ENCODE results near the gene GSK3B. TPM values are rescaled to one million over a fixed set of nuclear protein-coding genes. Genes with fewer than 3 reads are reported as not detected.
A peak's percentile ranks its signal among the peaks of the same experiment; 100 is the strongest.

GSK3B gene
- total and polyA plus RNA-seq, 10 of the 15 experiments (the other 5 are each of a cell fraction or from before 2014, with no cell fraction given) = 8.5 to 49.8 (median 25.5) TPM

DNA sequence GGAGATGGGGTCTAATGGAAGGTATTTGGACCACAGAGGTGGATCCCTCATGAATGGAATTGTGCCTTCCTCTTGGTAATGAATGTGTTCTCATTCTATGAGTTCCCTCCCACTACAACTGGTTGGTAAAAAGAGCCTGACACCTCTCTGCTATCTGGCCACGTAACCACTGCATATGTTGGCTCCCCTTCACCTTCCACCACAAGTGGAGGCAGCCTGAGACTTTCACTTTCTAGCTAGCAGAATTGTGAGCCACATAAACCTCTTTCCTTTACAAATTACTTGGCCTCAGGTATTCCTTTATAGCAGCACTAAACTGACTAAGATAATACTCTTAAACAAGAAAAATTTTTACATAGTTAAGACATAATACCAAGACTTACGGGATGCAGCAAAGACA is 157.0 kb downstream of the GSK3B start:
- ChIA-PET SMC1A (ENCODE audit: uncharacterized antibody, unreplicated experiment) (interaction anchor here (0.8 to 1.3 kb wide), 9 partner anchors 9 to 161 kb away, joined by 3 to 6 read pairs (median 4); no protein-coding TSS in a partner anchor), RAD21 (ENCODE audit: unreplicated experiment) (interaction anchor here (0.6 to 1.3 kb wide), 8 partner anchors 8 to 480 kb away, joined by 3 to 5 read pairs (median 3); partner anchors contain the start of gene GSK3B), CTCF (interaction anchor here (0.6 to 1.6 kb wide), 6 partner anchors 8 to 210 kb away, joined by 3 to 5 read pairs (median 4); no protein-coding TSS in a partner anchor), POLR2A (interaction anchor here (0.7 to 1.3 kb wide), 3 partner anchors 8 to 156 kb away, joined by 3 read pairs; no protein-coding TSS in a partner anchor)
- Histone ChIP-seq H3K79me2 (ENCODE audit: control insufficient read depth, insufficient read depth, low read length) (peaks cover 61% of the 10 kb centered on the region), H3K36me3 (ENCODE audit: control insufficient read depth in 2 of 2, insufficient read depth in 2 of 2, low read length in 1 of 2) (peaks cover 0 to 2% of the 10 kb centered on the region in 2 experiments; a peak in 2 of 4 replicates), H3K4me3 (peak overlapping the region; percentile 34), H2AFZ (ENCODE audit: control insufficient read depth, low read depth, low read length) (no peak overlapping the region), H3K27me3 (replicated peaks in 1 of 2; ENCODE audit: control insufficient read depth in 2 of 2, insufficient read depth in 2 of 2, low read length in 1 of 2) (no peaks in the 10 kb centered on the region), H3K4me1 (ENCODE audit: control insufficient read depth, insufficient read depth, low read length) (peaks cover 9% of the 10 kb centered on the region), H4K20me1 (ENCODE audit: control insufficient read depth, insufficient read depth) (no peaks in the 10 kb centered on the region), H3K9ac (ENCODE audit: control insufficient read depth, insufficient read depth, low read length) (no peak overlapping the region), H3K27ac (ENCODE audit: control insufficient read depth, insufficient read depth) (peak overlapping the region; percentile 30; the same call in 1 of the 2 replicates), H3K4me2 (ENCODE audit: control insufficient read depth, insufficient read depth) (peak overlapping the region; percentile 67), H3K9me3 (replicated peaks; ENCODE audit: control insufficient read depth, insufficient read depth, low read length) (no peaks in the 10 kb centered on the region; the same call in 2 of the 3 replicates)
- BruUV-seq (replicated peaks) = no TSS peak
- DNase-seq (ENCODE audit: low read depth, low spot score) (peak; percentile 78), ATAC-seq (peak; percentile 99), FAIRE-seq (peak; percentile 92)
- WGBS (ENCODE audit: insufficient coverage, insufficient replicate concordance, low lambda C conversion rate, missing lambda C conversion rate) = 0% methylated on average over 2 of the region's 2 CpGs
- in situ Hi-C loops (cut with MboI) (no loop called here), intact Hi-C loops (cut with micrococcal nuclease; ENCODE audit: unreplicated experiment) (loop anchor here (5.0 kb wide), 1 partner anchor 155 kb away; the partner anchor contains the start of gene GSK3B)
- no peak for TF ChIP-seq ESRRA (IDR thresholded peaks at IDR 0.05; ENCODE audit: low read length)
- TF ChIP-seq, protein P1, sequence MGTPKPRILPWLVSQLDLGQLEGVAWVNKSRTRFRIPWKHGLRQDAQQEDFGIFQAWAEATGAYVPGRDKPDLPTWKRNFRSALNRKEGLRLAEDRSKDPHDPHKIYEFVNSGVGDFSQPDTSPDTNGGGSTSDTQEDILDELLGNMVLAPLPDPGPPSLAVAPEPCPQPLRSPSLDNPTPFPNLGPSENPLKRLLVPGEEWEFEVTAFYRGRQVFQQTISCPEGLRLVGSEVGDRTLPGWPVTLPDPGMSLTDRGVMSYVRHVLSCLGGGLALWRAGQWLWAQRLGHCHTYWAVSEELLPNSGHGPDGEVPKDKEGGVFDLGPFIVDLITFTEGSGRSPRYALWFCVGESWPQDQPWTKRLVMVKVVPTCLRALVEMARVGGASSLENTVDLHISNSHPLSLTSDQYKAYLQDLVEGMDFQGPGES (IDR thresholded peaks at IDR 0.05) = no peak
- no peak for TF ChIP-seq NR2C1 (IDR thresholded peaks at IDR 0.05)
- TF ChIP-seq CREB1 (IDR thresholded peaks at IDR 0.05; ENCODE audit: low read depth) = peak; percentile 61
- TF ChIP-seq NBN (IDR thresholded peaks at IDR 0.05) = 0 out of 2 replicates have a peak, but pooled peaks have one; percentile 63
- TF ChIP-seq, protein P2, sequence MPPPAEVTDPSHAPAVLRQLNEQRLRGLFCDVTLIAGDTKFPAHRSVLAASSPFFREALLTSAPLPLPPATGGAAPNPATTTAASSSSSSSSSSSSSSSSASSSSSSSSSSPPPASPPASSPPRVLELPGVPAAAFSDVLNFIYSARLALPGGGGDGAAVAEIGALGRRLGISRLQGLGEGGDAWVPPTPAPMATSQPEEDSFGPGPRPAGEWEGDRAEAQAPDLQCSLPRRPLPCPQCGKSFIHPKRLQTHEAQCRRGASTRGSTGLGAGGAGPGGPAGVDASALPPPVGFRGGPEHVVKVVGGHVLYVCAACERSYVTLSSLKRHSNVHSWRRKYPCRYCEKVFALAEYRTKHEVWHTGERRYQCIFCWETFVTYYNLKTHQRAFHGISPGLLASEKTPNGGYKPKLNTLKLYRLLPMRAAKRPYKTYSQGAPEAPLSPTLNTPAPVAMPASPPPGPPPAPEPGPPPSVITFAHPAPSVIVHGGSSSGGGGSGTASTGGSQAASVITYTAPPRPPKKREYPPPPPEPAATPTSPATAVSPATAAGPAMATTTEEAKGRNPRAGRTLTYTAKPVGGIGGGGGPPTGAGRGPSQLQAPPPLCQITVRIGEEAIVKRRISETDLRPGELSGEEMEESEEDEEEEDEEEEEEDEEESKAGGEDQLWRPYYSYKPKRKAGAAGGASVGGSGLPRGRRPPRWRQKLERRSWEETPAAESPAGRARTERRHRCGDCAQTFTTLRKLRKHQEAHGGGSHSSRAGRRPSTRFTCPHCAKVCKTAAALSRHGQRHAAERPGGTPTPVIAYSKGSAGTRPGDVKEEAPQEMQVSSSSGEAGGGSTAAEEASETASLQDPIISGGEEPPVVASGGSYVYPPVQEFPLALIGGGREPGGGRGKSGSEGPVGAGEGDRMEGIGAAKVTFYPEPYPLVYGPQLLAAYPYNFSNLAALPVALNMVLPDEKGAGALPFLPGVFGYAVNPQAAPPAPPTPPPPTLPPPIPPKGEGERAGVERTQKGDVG (CRISPR knock-in tag; IDR thresholded peaks at IDR 0.05) = no peak
- no peak for TF ChIP-seq SRF (IDR thresholded peaks at IDR 0.05; ENCODE audit: low read depth in 2 of 2, low read length in 2 of 2)
- TF ChIP-seq SMARCA5 (IDR thresholded peaks at IDR 0.05) = 0 out of 2 replicates have a peak, but pooled peaks have one; percentile 20
- TF ChIP-seq STAT3 (IDR thresholded peaks at IDR 0.05; ENCODE audit: low read depth, low read length) = no peak
- TF ChIP-seq SPI1 (IDR thresholded peaks at IDR 0.05; ENCODE audit: borderline replicate concordance, insufficient read depth, low read depth, low read length) = no peak
- TF ChIP-seq ZNF24 (IDR thresholded peaks at IDR 0.05) = no peak
- TF ChIP-seq ETV6 (conservative IDR thresholded peaks at IDR 0.05 in 1 of 2, IDR thresholded peaks at IDR 0.05 in 1 of 2; ENCODE audit: borderline replicate concordance in 1 of 2, low read depth in 1 of 2) = no peak
- 0 out of 2 replicates have a peak, but pooled peaks have one; percentile 21 for TF ChIP-seq EED (IDR thresholded peaks at IDR 0.05; ENCODE audit: low read depth)
- TF ChIP-seq SMAD1 (IDR thresholded peaks at IDR 0.05; ENCODE audit: low read depth, partially characterized antibody) = no peak
- TF ChIP-seq BACH1 (IDR thresholded peaks at IDR 0.05; ENCODE audit: borderline replicate concordance) = peak; percentile 45; the same call in 1 of the 2 replicates
- TF ChIP-seq RUNX3 (IDR thresholded peaks at IDR 0.05; ENCODE audit: low read length) = peak; percentile 89
- TF ChIP-seq, protein P3, sequence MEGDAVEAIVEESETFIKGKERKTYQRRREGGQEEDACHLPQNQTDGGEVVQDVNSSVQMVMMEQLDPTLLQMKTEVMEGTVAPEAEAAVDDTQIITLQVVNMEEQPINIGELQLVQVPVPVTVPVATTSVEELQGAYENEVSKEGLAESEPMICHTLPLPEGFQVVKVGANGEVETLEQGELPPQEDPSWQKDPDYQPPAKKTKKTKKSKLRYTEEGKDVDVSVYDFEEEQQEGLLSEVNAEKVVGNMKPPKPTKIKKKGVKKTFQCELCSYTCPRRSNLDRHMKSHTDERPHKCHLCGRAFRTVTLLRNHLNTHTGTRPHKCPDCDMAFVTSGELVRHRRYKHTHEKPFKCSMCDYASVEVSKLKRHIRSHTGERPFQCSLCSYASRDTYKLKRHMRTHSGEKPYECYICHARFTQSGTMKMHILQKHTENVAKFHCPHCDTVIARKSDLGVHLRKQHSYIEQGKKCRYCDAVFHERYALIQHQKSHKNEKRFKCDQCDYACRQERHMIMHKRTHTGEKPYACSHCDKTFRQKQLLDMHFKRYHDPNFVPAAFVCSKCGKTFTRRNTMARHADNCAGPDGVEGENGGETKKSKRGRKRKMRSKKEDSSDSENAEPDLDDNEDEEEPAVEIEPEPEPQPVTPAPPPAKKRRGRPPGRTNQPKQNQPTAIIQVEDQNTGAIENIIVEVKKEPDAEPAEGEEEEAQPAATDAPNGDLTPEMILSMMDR (IDR thresholded peaks at IDR 0.05 in 2 of 3, conservative IDR thresholded peaks at IDR 0.05 in 1 of 3; ENCODE audit: control insufficient read depth in 2 of 3, extremely low read depth in 1 of 3, insufficient read depth in 1 of 3, low read depth in 3 of 3, low read length in 3 of 3) = no peak
